ENCODE measurements around the gene LRRC38. TPM values are rescaled to one million over a fixed set of nuclear protein-coding genes. Genes with fewer than 3 reads are reported as not detected.

Gene LRRC38
- total and polyA plus RNA-seq, 2 of the 4 experiments (the other 2 are of a cell fraction) = not detected

DNA sequence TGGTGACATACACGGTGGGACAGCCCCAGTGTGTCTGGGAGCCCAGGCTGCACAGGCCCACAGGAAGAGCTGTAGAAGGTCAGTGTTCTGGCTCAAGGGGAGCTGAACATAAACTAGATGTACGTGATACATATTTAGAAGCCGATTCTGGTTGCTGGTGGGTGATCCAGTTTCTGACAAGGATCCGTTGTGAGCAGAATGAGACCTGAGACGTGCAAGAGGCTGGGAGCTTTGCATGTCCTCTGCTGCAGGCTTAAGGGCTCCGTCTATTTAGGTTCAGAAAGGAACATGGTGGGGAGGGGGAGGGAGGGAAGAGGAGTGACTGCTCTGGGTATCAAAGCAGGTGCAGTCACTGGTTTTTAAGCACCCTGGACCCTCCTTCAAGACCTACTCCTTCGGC lies 18.6 kb downstream of the LRRC38 start:
- CTCF ChIA-PET = no interaction called here
- Histone ChIP-seq H3K23ac (ENCODE audit: low read depth, low read length) (no peak overlapping the region), H4K8ac (ENCODE audit: low read depth in 2 of 2, low read length in 2 of 2) (no peak overlapping the region), H2BK5ac (ENCODE audit: low read depth, low read length, poor library complexity, severe bottlenecking) (no peak overlapping the region), H3K18ac (ENCODE audit: low read depth, low read length) (no peak overlapping the region), H3K9ac (ENCODE audit: low read depth, low read length) (no peak overlapping the region), H3K27ac (ENCODE audit: insufficient read depth, low read length) (no peak overlapping the region), H3K27me3 (ENCODE audit: control insufficient read depth, insufficient read depth, low read length) (no peaks in the 10 kb centered on the region), H2BK20ac (ENCODE audit: low read depth, low read length) (no peak overlapping the region), H3K36me3 (ENCODE audit: control insufficient read depth, insufficient read depth, low read length) (no peaks in the 10 kb centered on the region), H4K20me1 (ENCODE audit: insufficient read depth, low read length) (no peaks in the 10 kb centered on the region), H4K91ac (ENCODE audit: insufficient read depth, low read depth, low read length) (no peak overlapping the region), H3K4me3 (ENCODE audit: insufficient read depth, low read depth, low read length) (no peak overlapping the region), H3K4me1 (ENCODE audit: control insufficient read depth, insufficient read depth, low read length) (no peaks in the 10 kb centered on the region), H2AFZ (replicated peaks; ENCODE audit: low read length, poor library complexity) (no peak overlapping the region), H2BK15ac (ENCODE audit: low read depth, low read length) (no peak overlapping the region), H3K14ac (replicated peaks; ENCODE audit: low read depth, low read length) (no peak overlapping the region), H3K4me2 (ENCODE audit: low read depth, low read length) (no peak overlapping the region), H2AK5ac (ENCODE audit: low read depth, low read length) (no peak overlapping the region), H2AK9ac (replicated peaks; ENCODE audit: low read depth, low read length, poor library complexity) (no peak overlapping the region), H3K56ac (ENCODE audit: extremely low read depth, insufficient read depth, low read length) (no peak overlapping the region), H4K5ac (ENCODE audit: low read depth, low read length) (no peak overlapping the region), H3K9me1 (ENCODE audit: insufficient read depth, low read length) (no peaks in the 10 kb centered on the region), H3K4ac (ENCODE audit: low read depth, low read length) (no peak overlapping the region), H3K9me3 (ENCODE audit: control insufficient read depth, insufficient read depth, low read length) (peaks cover 28% of the 10 kb centered on the region), H3K79me1 (ENCODE audit: low read depth in 1 of 2, low read length in 2 of 2) (no peaks in the 10 kb centered on the region), H2BK120ac (ENCODE audit: low read depth, low read length) (no peak overlapping the region)
- POLR2A ChIA-PET (ENCODE audit: unreplicated experiment) = no interaction called here
- WGBS, 2 experiments (ENCODE audit: extremely low coverage in 2 of 2, insufficient read length in 1 of 2) = no CpG with 5 or more reads among the region's 7 CpGs
- TF ChIP-seq, protein P1, sequence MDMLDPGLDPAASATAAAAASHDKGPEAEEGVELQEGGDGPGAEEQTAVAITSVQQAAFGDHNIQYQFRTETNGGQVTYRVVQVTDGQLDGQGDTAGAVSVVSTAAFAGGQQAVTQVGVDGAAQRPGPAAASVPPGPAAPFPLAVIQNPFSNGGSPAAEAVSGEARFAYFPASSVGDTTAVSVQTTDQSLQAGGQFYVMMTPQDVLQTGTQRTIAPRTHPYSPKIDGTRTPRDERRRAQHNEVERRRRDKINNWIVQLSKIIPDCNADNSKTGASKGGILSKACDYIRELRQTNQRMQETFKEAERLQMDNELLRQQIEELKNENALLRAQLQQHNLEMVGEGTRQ (IDR thresholded peaks at IDR 0.05; ENCODE audit: low read depth, low read length) = no peak
- no peak for TF ChIP-seq RFX5 (IDR thresholded peaks at IDR 0.05; ENCODE audit: low read depth, low read length)
- no peak for TF ChIP-seq BHLHE40 (IDR thresholded peaks at IDR 0.05; ENCODE audit: low read depth, low read length)
- TF ChIP-seq CHD1 (IDR thresholded peaks at IDR 0.05; ENCODE audit: low read depth, low read length) = no peak
- no peak for TF ChIP-seq SMC3 (IDR thresholded peaks at IDR 0.05; ENCODE audit: low read depth, low read length)
- TF ChIP-seq MAFK (IDR thresholded peaks at IDR 0.05; ENCODE audit: low read depth, low read length) = no peak
- no peak for TF ChIP-seq NFE2L2 (IDR thresholded peaks at IDR 0.05; ENCODE audit: low read depth, low read length)
- in situ Hi-C loops (cut with MboI; ENCODE audit: low sequenced_read_pairs) = no loop called here
- dilution Hi-C loops (cut with HindIII; ENCODE audit: low sequenced_read_pairs, unreplicated experiment) = no loop called here
- DNase-seq (no peak), ATAC-seq (ENCODE audit: low read depth) (no peak)
- intact Hi-C loops (cut with micrococcal nuclease) = no loop called here
- no TSS peak for BruUV-seq (replicated peaks)
